DMS53 treated with DMSO at 0.1 percent for 48 hours (cell line): Measurements from ENCODE around the gene AGRP.
A peak's percentile ranks its signal among the peaks of the same experiment; 100 is the strongest.
"Not testable (repeated sequence)": the region's sequence is repeated elsewhere in the genome, so short reads cannot be mapped to it uniquely, and the experiment has no call there.

Source experiments
- DNase-seq: peaks from one replicate; lab custom pipeline; 2025; ENCODE audit not compliant: unreplicated experiment; lab: John Stamatoyannopoulos, UW

The AGRP gene

DNA sequence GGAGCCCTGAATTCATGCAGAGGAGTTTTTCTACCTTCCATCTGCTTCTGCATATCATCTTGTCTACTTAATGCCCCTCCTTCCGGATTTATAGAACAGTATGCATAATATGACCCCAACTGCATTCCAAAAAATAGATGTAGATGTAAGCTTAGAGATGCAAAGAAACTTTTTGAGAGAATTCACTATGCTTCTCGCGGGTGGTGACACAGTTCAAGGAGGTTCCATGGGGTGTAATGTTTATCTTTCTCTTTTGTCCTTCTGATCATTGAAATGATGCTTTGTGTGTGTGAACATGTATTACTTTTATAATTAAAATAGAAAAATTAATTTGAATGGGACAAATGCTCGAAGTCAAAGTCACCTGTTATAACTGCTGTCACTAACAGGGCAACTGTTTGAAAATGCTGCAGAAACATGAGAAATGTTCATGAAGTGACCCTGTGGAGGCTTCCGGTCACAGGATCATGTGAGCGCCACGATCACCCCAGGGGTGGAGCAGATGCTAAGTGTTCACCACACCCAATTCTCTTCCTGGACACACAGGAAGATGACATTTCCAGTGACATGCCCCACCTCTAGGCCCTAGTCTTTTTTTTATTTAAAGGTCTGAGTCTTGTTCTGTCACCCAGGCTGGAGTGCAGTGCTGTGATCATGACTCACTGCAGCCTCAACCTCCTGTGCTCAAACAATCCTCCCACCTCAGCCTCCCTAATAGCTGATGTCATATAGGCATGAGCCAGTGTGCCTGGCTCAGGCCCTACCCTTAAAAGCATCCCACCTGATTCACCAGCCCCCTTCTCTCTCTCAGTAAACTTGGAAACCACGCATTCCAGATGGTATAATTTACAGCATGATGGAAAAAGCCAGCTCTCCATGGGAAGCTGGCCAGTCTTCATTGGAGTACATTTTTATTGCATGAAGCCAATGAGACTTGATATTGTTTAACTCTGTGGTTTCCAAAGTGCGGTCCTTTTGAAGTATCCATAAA is 21.0 kb upstream of the AGRP start:
- no peak for DNase-seq

DNA sequence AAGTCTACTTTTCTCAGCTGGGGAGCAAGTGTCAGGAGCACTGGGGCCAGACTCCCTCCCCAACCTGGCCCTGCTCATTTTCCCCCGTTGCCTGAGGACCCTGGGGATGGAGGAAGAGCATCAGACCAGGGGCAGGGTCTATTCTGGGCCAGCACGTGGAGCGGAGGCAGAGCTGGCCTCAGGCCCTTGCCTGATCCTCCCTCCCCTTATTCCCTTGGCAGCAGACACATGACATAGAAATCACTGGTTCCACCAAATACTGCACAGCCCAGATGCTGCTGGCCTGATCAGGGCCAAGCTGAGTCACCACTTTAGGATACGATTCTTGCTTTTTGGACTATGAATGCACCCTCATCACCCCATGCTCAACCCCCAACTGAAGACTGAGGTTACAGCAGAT is 15.8 kb upstream of the AGRP start:
- no peak for DNase-seq

DNA sequence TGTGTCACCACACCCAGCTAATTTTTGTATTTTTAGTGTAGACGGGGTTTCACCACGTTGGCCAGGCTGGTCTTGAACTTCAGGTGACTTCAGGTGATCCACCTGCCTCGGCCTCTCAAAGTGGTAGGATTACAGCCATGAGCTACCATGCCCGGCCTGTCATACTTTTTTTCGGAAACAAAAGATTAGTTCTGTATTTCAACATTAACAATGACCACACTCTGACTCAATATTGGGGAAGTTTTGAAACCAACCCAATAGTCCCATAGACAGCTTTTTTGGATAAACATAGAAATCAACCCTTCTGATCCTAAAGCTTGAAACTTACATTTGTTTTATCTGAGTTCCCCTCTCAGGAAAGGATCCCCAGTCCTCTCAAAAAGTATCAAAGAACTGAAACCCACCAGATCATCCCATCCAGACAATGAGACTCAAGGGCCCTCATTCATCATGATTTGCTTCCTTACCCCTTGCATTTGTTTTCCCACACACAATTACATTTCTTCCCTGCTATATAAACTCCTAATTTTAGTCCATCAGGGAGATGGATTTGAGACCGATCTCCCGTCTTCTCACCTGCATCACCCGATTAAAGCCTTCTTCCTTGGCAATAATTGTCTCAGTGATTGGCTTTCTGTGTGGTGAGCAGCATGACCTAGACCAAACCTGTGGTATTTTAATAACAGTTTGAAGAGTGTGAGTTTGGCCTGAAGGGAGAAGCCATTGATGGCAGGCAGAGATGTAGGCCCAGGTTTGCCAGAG is 7.2 kb upstream of the AGRP start:
- DNase-seq = no peak

DNA sequence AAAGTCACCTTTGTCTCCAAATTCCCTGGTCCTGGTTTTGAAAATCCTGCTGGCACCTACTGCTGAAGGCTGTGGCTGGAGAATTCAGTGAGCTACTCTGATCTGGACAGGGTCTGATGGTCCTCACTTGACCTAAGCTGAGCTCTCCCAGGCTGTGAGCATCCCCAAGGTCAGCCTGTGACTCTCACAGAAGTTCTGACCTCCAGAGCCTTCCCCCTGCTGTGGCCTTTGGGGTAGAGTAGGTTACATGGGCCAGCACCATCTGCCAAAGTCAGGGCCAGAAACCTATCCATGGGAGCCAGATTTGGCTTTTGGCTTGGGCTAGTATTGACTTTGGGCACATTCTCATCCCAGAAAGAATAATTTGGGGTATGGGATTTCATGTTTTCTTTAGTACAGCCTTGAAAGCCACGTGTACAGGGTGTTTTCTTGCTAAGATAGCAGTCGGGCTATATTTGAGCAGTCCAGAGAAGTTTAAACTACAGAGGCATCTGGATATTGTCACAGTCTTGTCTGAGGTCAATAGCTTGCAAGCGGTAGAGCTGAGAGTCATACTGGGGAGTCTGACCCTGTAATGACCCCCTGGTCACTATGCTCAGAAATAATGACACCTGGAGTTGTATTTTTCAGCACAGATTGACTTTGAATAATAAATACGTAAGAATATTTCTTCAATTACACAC is 6.2 kb upstream of the AGRP start:
- no peak for DNase-seq

DNA sequence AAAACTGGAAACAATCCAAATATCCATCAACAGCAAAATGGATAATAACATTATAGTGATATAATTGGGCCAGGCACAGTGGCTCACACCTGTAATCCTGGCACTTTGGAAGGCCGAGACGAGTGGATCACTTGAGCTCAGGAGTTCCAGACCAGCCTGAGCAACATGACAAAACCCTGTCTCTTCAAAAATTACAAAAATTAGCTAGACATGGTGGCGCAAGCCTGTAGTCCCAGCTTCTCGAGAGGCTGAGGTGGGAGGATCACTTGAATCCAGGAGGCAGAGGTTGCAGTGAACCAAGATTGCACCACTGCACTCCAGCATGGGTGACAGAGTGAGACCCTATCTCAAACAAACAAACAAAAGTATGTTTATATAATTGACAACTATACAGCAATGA is 4.2 kb upstream of the AGRP start:
- not testable (repeated sequence) for DNase-seq

DNA sequence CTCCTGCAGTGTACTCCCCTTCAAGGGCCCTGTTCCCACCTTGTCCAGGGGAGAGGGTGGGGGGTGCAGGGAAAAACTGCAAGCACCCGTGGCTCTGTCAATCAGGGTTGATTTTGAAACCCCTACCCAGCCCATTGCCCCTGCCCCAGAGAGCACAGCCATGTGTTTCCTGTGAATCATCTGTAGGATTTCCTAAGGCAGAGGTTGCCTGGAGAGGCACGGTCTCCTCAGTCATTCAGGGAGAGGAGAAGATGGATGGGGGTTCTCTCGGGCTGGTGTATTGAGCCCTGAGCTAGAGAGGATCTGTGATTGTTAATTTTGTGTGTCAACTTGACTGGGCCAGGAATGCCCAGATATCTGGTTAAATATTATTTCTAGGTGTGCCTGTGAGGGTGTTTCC is 3.5 kb upstream of the AGRP start:
- no peak for DNase-seq

DNA sequence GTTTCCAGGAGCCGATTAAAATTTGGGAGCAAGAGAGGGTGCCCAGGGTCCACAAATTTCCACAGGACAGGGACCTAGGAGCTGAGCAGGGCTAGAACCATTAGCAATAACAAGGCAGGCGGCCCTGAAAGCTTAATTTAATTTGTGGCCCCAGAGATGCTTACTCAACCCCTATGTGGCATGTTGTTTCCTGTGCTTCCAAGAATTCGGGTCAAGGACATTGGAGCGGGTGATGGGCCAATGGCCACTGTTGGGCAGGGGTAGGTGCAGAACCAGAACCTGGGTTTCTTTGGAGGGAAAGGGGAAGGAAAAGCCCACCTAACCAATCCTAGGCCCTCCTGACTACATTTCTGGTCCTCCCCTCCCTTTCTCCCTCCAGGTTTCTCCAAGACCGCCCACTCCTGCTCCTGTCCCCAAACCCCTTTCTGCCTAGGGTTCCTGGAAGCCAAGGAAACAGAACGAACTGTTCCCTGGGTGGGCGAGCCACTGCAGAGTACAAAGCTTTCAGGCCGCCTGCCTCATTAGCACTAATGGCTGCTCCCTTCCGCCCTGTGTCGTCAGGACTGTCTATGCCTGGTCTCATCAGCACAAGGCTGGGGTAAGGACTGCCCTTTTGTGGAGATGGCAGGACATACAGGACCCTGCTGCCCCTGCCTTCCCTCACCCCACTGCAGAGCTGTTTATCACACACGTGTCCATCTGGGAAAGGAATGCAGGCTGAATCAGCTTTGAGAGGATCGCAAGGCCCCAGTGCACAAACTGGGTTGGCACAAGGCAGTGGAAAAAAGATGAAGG is 581 bp upstream of the AGRP start:
- DNase-seq = no peak

DNA sequence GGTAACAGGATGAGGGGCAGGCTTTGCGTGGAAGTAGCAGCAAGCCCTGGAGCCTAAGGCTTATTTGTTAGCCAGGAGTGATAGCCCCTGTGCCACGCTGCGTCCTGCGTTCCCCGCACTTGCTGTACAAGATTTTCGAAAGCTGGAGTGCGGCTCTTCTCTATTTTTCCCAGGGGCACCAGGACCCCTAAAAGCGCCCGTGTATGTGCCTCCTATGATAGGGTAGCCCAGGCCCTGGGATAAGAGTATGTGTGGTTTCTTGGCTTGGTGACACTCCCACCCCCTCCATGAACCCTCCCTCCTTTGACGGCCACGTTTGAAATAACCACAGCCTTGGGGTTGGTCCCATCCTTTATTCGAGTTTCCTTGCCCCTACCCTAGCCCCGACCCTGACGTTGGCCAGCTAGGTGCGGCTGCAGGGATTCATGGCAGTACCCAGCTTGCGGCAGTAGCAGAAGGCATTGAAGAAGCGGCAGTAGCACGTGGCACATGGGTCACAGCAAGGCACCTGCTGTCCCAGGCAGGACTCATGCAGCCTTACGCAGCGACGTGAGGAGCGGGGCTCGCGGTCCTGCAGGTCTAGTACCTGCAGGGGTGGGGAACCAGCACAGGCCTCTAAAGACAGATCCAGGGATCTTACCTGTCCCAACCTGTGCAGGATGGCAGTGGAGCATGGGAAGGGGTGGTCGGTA is 968 bp downstream of the AGRP start:
- no peak for DNase-seq

DNA sequence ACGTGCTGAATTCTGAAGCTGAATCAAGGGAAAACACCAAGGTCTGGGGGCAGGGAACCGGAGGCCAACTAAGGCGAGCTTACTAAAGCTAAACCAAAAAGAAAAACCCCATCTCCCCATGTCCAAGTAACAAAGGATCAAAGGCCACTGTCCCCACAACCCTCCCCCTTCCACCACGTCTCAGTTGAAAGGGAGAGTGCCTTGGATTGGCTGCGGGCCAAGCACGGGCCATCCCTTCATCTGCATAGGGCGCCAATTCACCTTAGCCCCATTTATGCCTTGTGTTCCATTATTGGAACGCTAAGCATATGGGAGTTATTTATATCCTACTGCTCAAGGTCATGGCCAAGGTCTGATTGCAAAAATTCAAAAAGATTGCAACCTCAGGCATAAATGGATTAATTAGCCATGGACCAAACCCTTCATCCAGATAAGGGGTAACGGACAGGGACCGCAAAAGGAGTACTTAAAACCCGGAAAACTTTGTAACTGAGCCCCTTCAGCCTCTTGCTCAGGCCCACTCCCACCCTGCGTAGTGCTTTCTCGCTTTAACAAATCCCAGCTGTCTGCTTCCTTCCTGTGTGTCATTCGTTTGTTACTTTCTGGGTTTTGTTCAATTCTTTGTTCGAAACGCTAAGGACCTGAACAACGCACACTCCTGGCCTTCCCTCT is 1.6 kb downstream of the AGRP start:
- DNase-seq = no peak

DNA sequence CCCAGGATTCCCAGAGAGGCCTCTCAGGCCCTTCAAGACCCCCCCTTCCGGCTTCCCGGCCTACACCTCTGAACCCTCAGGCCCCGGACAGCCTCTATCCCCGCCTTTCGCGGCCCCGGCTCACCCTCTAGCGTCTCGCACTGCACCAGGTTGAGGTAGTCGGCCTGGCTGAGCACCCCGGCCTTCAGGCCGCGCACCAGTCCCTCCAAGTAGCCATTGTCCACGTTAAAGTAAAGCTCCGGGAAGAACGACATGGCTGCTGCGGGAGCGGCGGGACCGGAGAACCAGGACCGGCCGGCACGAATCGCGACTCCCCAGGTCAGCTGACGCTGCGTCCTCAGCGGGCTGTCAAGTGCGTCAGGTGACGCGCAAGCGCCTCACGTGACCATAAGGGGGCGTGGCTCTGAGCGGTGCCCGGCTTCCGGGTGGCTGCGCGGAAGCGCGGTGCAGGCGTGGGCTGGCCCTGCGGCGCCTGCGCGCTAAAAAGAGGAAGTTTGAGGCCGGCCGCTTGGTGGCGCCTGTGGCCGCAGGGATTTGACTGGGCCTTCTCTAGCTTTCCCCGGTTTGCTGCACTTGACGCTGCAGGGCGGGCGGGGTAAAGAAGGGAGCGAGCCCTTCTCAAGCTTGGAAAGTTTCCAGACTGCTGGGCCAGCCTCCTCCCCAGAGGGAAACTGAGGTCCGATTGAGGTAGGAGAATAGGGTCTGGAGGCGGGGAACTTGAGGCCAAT is 2.4 kb downstream of the AGRP start, which contains the start of gene ATP6V0D1:
ATP6V0D1 (minus strand) TSS at position 325 of the 728 bp plus-strand sequence; CDS start at position 254, 71 bp downstream.
- DNase-seq = peak; percentile 87

DNA sequence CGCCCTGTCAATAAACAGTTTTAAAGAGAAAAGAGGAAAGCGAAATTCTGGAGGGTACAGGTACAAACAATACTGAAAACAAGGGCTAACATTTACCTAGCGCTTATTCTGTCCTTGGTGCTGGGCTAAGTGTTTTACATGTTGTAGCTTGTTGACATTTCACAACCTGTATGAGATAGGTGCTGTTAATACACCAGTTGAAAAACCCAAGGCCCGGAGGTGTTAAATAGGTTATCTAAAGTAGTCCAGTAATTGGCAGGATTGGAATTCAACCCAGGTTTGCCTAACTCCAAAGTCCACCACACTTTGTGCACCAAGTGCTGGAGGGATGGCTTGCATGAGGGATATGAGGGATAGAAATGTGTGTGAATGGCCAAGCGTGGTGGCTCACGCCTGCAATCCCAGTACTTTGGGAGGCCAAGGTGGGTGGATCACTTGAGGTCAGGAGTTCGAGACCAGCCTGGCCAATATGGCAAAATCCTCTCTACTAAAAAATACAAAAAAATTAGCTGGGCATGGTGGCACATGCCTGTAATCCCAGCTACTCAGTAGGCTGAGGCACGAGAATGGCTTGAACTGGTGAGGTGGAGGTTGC is 5.3 kb downstream of the AGRP start:
- DNase-seq = no peak

DNA sequence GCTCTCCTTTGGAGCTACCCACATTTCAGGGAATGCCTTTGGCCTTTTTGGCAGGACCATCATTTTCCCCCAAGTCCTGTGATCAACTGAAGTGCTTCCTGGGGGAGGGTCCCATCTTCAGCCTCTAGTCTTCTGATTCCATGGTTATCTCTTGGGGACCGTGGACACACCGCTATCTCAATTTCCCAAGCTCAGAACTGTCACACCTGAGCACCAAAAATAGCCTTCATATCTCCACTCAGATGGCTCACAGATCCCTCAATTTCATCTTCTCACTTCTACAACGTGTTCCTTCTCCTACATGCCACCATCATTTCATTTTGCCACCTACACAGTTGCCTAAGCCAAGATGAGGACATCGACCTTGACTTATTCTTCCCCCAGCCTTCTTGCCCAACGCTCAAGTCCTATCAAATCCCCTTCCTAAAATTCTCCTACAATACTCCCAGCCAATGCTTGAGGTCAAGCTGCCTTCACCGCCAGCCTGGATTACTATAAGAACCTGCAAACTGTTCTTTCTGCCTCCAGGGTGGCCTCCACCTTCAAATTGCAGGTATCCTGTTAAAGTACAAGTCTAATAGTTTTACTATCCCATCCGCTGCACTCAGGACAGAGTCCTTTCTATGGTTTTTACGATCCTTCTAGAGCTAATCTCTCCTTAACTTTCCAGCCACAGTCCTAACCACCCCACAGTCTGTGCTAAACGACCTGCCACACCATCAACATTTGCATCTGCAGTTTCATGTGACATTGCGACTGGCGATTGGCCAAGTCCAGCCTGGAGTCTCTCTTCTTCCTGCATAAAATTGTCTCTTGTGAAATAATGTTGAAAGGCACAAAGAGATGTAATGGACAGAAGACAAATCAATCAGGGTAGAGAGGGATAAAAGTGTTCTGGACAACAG is 8.5 kb downstream of the AGRP start:
- no peak for DNase-seq

DNA sequence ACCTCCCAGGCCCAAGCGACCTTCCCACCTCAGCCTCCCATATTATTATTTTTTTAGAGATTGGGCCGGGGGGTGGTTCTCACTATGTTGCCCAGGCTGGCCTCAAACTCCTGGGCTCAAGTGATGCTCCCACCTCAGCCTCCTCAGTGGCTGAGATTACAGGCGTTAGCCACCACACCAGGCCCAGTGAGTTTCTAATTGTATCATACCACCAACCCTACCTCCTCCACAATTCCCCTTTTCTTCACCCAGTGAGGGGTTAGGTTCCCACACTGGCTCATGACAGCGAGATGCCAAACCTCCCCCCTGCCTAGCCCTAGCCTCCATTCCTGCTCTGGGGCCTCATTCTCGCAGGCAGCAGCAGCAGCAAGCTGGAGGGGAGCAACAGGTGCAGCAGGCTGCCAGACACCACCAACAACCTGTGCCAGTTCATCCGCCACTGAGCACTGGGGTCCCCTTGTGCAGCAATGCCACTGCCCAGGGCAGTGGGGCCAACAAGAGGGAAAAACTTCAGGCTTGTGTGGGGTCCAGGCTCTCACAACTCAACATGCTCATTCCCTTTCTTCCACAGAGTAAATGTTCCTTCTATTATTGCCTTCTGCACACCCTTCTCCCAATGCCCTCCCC is 11.5 kb downstream of the AGRP start:
- DNase-seq = no peak

DNA sequence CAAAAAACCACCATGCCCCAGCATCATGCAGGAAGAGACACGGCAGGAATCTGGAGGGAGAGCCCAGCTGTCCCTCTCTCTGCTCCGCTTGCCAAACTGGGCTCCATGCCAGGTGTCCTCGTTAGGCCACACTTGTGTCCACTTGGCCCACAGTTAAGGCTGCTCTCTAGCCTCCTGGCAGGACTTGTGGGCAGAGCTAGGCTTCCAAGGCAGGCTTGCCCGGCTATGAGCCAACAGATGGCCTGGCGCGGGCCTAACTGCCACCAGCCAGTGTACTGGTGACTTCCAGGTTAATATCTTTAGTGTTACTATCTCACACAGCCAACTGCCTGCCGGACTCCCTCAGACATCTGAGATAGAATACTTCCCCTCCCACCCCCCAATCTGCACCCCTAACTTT is 13.0 kb downstream of the AGRP start:
- peak; percentile 69 for DNase-seq

DNA sequence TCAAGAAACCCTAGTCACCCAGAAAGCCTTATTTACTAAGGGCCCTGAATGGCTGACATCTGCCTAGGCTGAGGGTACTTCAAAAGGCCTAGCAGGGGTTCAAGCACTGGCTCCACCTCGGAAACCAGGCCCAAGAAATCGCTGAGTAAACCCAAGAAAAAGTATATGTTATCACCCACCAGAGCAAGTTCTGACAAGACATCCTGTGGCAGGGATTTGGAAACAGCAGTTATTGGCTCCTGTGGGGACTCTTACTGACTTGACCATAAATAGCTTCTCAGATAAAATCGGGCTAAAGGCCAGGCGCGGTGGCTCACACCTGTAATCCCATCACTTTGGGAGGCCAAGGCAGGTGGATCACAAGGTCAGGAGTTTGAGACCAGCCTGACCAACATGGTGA is 14.6 kb downstream of the AGRP start:
- no peak for DNase-seq

DNA sequence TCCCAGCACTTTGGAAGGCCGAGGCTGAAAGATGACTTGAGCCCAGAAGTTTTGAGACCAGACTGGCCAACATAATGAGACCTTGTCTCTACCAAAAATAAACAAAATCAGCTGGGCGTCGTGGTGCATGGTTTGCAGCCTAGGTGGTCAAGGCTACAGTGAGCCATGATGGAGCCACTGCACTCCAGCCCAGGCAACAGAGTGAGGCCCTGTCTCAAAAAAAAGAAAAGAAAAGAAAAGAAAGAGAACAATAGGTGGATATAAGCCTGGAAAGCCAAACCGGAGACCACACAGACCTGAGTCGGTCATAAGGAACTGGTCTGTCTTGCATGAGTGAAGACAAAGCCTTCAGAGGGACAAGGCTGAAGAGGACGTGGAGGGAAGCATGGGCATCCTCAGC is 16.8 kb downstream of the AGRP start:
- no peak for DNase-seq

DNA sequence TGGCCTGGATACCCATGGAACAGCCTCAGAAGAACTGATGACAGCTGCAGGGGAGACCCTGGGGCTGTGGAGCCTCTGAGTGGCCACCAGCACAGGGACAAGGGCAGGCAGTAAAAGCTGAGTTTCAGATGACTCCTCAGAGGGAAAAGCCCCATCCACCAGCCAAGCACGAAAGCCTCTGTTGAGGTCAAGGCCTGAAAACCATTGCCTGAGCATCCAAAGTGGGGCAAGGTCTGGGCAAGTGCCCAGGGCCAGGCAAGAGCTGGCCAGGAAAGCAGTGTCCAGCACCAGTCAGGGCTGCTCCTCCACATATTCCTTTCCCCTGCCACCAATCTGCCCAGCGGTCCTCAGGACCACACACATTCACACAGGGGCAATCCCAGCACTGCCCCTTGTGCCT is 18.8 kb downstream of the AGRP start:
- DNase-seq = no peak
